WTC11 (cell line): Measurements from ENCODE around the gene GLB1L2. TPM values are rescaled to one million over a fixed set of nuclear protein-coding genes. Genes with fewer than 3 reads are reported as not detected.

Experiments
- ATAC-seq: fragments of 200-7000 bp; cut with Tn5 transposase; 2 replicates; pipeline ENCODE4 v1.10.0; 2021; ENCODE audit warnings: mild to moderate bottlenecking, moderate library complexity
- CTCF ChIA-PET: fragments of 300-600 bp; sonication (Branson Sonifier 250); formaldehyde crosslinking; loops from one replicate; lab custom pipeline; 2021; ENCODE audit warnings: antibody characterized with exemption; lab: Charles Lee
- POLR2A ChIA-PET: fragments of 350-600 bp; sonication (Branson Sonifier 250); formaldehyde crosslinking; loops from one replicate; lab custom pipeline; 2021; ENCODE audit warnings: antibody characterized with exemption; lab: Charles Lee
- DNase-seq: peaks from one replicate; pipeline ENCODE4 v3.0.0; 2021; ENCODE audit warnings: low spot score
- H3K27ac Mint-ChIP-seq: 2 replicates; pipeline ENCODE4 v1.8.0; 2021; ENCODE audit warnings: mixed read lengths
- H3K27me3 Mint-ChIP-seq: 2 replicates; pipeline ENCODE4 v1.8.0; 2021; ENCODE audit warnings: low read depth, mild to moderate bottlenecking, moderate library complexity, mixed read lengths
- H3K36me3 Mint-ChIP-seq: 2 replicates; pipeline ENCODE4 v1.8.0; 2021; ENCODE audit warnings: mixed read lengths
- H3K4me1 Mint-ChIP-seq: 2 replicates; pipeline ENCODE4 v1.8.0; 2022; ENCODE audit warnings: mixed read lengths
- H3K4me3 Mint-ChIP-seq: 2 replicates; pipeline ENCODE4 v1.8.0; 2021; ENCODE audit warnings: mild to moderate bottlenecking, moderate library complexity, mixed read lengths
- H3K9me3 Mint-ChIP-seq: 2 replicates; pipeline ENCODE4 v1.8.0; 2021; ENCODE audit warnings: mixed read lengths
- AR ChIP-seq: fragments of 250-450 bp; sonication (Bioruptor Pico); IDR thresholded peaks from 2 replicates; pipeline ENCODE4 v1.9.0; 2021; ENCODE audit warnings: mild to moderate bottlenecking
- ATF2 ChIP-seq: sonication (generic); formaldehyde crosslinking; IDR thresholded peaks from 2 replicates; pipeline ENCODE4 v1.8.1; 2022; ENCODE audit warnings: low read depth, missing genetic modification reagents, borderline replicate concordance
- CREB1 ChIP-seq: sonication (generic); formaldehyde crosslinking; IDR thresholded peaks from 2 replicates; pipeline ENCODE4 v1.8.0; 2023; ENCODE audit warnings: mild to moderate bottlenecking, missing genetic modification reagents
- ELF4 ChIP-seq: sonication (generic); formaldehyde crosslinking; IDR thresholded peaks from 2 replicates; pipeline ENCODE4 v1.8.1; 2022; ENCODE audit warnings: low read depth, mild to moderate bottlenecking, moderate library complexity, missing genetic modification reagents
- ESRRA ChIP-seq: sonication (generic); formaldehyde crosslinking; IDR thresholded peaks from 2 replicates; pipeline ENCODE4 v1.8.1; 2022; ENCODE audit warnings: mild to moderate bottlenecking, missing genetic modification reagents, borderline replicate concordance
- JUN ChIP-seq: sonication (generic); formaldehyde crosslinking; IDR thresholded peaks from 2 replicates; pipeline ENCODE4 v1.8.0; 2023; ENCODE audit warnings: mild to moderate bottlenecking, missing genetic modification reagents
- MYBL2 ChIP-seq: sonication (generic); formaldehyde crosslinking; IDR thresholded peaks from 2 replicates; pipeline ENCODE4 v1.8.1; 2023; ENCODE audit warnings: mild to moderate bottlenecking, moderate library complexity, missing genetic modification reagents
- RORB ChIP-seq: fragments of 250-450 bp; sonication (Bioruptor Pico); IDR thresholded peaks from 2 replicates; pipeline ENCODE4 v1.9.0; 2021; ENCODE audit warnings: mild to moderate bottlenecking
- SMAD3 ChIP-seq: sonication (generic); formaldehyde crosslinking; IDR thresholded peaks from 2 replicates; pipeline ENCODE4 v1.8.0; 2022; ENCODE audit warnings: missing genetic modification reagents, mild to moderate bottlenecking, borderline replicate concordance
- SOX15 ChIP-seq: fragments of 250-450 bp; sonication (Bioruptor Pico); IDR thresholded peaks from 2 replicates; pipeline ENCODE4 v1.9.0; 2021; ENCODE audit warnings: mild to moderate bottlenecking
- STAT6 ChIP-seq: sonication (generic); formaldehyde crosslinking; conservative IDR thresholded peaks from 2 replicates; pipeline ENCODE4 v1.8.1; 2023; ENCODE audit warnings: mild to moderate bottlenecking, low read depth, missing genetic modification reagents, moderate library complexity
- TEAD4 ChIP-seq: sonication (generic); formaldehyde crosslinking; IDR thresholded peaks from 2 replicates; pipeline ENCODE4 v1.8.0; 2022; ENCODE audit warnings: mild to moderate bottlenecking, missing genetic modification reagents
- ZNF138 ChIP-seq: sonication (generic); formaldehyde crosslinking; conservative IDR thresholded peaks from 2 replicates; pipeline ENCODE4 v1.8.1; 2022; ENCODE audit warnings: mild to moderate bottlenecking, moderate library complexity, missing genetic modification reagents
- total RNA-seq: library from RNA; stranded (reverse); gene quantifications from 3 replicates; pipeline ENCODE4 v1.2.3, GENCODE V29; 2021
- TF ChIP-seq, protein P1 (sequence below): sonication (generic); formaldehyde crosslinking; IDR thresholded peaks from 2 replicates; pipeline ENCODE4 v1.8.0; 2022; ENCODE audit warnings: mild to moderate bottlenecking, missing genetic modification reagents
- TF ChIP-seq, protein P2 (sequence below): sonication (generic); formaldehyde crosslinking; IDR thresholded peaks from 2 replicates; pipeline ENCODE4 v1.8.1; 2022; ENCODE audit warnings: mild to moderate bottlenecking, moderate library complexity, missing genetic modification reagents
- TF ChIP-seq, protein P3 (sequence below): sonication (generic); formaldehyde crosslinking; IDR thresholded peaks from 2 replicates; pipeline ENCODE4 v1.8.0; 2023; ENCODE audit warnings: mild to moderate bottlenecking, missing genetic modification reagents
- TF ChIP-seq, protein P4 (sequence below): fragments of 250-450 bp; sonication (Bioruptor Pico); conservative IDR thresholded peaks from 2 replicates; pipeline ENCODE4 v1.9.0; 2021; ENCODE audit warnings: mild to moderate bottlenecking

The GLB1L2 gene
- total RNA-seq, 1 experiment from 2014 or later, result 6.0 TPM

DNA sequence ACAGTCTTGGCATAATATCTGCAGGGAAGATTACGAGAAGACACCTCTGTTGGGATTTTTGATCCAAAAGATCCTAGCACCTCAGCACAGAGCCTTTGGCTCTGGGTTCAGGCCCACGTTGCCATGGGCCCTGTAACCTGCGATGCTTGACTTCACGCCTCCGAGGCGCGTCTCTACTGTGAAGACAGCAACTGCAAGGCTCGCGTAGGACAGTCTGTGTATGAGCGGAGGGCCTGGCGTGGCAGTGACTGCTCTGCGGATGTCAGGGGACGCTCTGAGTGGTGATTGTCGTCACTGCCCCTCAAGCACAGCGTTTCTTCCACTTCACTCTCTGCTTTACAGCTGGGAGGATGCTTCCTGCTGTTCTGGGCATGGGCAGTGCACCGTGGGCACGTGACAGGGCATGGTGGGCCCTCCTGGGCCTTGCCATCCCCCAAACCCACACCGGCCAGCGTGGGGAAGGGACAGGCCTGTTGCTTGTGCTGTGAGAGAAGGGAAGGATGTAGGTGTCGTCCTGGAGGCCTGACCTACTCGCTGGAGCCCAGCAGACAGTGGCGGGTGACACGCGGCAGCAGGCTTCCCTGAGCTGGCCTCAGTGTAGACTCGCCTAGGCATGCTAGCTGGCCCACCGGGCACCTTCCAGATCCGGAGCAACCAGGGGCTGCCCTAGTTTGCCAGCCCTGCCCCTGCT, 26.5 kb downstream of the GLB1L2 start (continued):
- no peak for TF ChIP-seq JUN (CRISPR knock-in tag)

- TF ChIP-seq, protein P1, sequence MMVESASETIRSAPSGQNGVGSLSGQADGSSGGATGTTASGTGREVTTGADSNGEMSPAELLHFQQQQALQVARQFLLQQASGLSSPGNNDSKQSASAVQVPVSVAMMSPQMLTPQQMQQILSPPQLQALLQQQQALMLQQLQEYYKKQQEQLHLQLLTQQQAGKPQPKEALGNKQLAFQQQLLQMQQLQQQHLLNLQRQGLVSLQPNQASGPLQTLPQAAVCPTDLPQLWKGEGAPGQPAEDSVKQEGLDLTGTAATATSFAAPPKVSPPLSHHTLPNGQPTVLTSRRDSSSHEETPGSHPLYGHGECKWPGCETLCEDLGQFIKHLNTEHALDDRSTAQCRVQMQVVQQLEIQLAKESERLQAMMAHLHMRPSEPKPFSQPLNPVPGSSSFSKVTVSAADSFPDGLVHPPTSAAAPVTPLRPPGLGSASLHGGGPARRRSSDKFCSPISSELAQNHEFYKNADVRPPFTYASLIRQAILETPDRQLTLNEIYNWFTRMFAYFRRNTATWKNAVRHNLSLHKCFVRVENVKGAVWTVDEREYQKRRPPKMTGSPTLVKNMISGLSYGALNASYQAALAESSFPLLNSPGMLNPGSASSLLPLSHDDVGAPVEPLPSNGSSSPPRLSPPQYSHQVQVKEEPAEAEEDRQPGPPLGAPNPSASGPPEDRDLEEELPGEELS (CRISPR knock-in tag), result no peak
- TF ChIP-seq, protein P2, sequence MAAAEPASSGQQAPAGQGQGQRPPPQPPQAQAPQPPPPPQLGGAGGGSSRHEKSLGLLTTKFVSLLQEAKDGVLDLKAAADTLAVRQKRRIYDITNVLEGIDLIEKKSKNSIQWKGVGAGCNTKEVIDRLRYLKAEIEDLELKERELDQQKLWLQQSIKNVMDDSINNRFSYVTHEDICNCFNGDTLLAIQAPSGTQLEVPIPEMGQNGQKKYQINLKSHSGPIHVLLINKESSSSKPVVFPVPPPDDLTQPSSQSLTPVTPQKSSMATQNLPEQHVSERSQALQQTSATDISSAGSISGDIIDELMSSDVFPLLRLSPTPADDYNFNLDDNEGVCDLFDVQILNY, result no peak
- TF ChIP-seq RORB (CRISPR knock-in tag) (no peak), AR (CRISPR knock-in tag) (no peak), SOX15 (CRISPR knock-in tag) (no peak), ZNF138 (CRISPR knock-in tag) (no peak), MYBL2 (CRISPR knock-in tag) (no peak), JUN (CRISPR knock-in tag) (no peak), STAT6 (CRISPR knock-in tag) (no peak), ESRRA (CRISPR knock-in tag) (no peak), SMAD3 (CRISPR knock-in tag) (no peak), TEAD4 (CRISPR knock-in tag) (no peak), ATF2 (no peak), ELF4 (no peak), CREB1 (CRISPR knock-in tag) (no peak)
- TF ChIP-seq, protein P3, sequence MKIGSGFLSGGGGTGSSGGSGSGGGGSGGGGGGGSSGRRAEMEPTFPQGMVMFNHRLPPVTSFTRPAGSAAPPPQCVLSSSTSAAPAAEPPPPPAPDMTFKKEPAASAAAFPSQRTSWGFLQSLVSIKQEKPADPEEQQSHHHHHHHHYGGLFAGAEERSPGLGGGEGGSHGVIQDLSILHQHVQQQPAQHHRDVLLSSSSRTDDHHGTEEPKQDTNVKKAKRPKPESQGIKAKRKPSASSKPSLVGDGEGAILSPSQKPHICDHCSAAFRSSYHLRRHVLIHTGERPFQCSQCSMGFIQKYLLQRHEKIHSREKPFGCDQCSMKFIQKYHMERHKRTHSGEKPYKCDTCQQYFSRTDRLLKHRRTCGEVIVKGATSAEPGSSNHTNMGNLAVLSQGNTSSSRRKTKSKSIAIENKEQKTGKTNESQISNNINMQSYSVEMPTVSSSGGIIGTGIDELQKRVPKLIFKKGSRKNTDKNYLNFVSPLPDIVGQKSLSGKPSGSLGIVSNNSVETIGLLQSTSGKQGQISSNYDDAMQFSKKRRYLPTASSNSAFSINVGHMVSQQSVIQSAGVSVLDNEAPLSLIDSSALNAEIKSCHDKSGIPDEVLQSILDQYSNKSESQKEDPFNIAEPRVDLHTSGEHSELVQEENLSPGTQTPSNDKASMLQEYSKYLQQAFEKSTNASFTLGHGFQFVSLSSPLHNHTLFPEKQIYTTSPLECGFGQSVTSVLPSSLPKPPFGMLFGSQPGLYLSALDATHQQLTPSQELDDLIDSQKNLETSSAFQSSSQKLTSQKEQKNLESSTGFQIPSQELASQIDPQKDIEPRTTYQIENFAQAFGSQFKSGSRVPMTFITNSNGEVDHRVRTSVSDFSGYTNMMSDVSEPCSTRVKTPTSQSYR (CRISPR knock-in tag), result no peak
- TF ChIP-seq, protein P4, sequence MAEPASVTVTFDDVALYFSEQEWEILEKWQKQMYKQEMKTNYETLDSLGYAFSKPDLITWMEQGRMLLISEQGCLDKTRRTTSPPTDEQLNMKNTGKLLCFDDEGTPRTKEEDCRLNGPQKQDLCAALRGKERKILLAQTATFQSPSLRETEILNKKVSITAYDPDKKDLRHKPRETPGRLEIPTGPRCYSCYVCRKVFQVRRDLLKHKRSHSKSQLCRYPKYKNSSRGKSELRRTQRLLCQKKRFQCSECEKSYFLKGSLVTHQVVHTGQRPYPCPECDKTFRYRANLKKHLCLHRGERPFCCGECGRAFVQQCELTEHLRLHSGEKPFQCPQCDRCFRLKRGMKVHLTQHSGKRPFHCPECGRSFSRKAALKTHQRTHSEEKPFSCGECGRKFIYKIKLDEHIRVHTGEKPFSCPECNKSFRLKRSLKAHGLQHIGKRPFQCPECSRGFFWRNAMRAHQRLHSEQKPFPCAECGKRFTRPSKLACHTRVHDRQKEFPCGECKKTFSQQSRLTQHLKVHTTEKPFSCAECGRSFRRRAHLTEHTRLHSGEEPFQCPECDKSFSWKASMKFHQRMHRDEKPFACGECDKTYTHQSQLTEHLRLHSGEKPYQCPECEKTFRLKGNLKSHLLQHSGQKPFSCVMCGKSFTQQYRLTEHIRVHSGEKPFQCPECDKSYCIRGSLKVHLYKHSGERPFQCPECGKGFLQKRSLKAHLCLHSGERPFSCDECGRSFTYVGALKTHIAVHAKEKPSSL (CRISPR knock-in tag), result no peak
- Mint-ChIP-seq H3K27ac (no peak overlapping the region), H3K4me1 (peaks cover 15% of the 10 kb centered on the region), H3K9me3 (peaks cover 1% of the 10 kb centered on the region; the same call in 1 of the 2 replicates), H3K4me3 (no peak overlapping the region), H3K36me3 (no peaks in the 10 kb centered on the region), H3K27me3 (peaks cover 12% of the 10 kb centered on the region)
- ATAC-seq (no peak), DNase-seq (peak; percentile 10)
- ChIA-PET POLR2A (no interaction called here), CTCF (interaction anchor here (1.1 to 1.5 kb wide), 3 partner anchors 17 to 228 kb away, joined by 4 to 6 read pairs (median 4); no protein-coding TSS in a partner anchor)
These were observed 27.2 kb downstream of the GLB1L2 start for GRCh38 chr11:134358856-134359490.
